GM12878 (cell line): ENCODE data around the gene MCC. TPM values are rescaled to one million over a fixed set of nuclear protein-coding genes. Genes with fewer than 3 reads are reported as not detected.

Source experiments
- FOS ChIP-seq: IDR thresholded peaks from 3 replicates; pipeline ENCODE4 v1.6.1; 2011; ENCODE audit warnings: borderline replicate concordance; ENCODE audit not compliant: insufficient read length; ENCODE audit errors: extremely low read depth
- KAT2A ChIP-seq: conservative IDR thresholded peaks from 2 replicates; pipeline ENCODE4 v1.6.1; 2011; ENCODE audit warnings: low read depth, low read length; ENCODE audit not compliant: control insufficient read depth
- NKRF ChIP-seq: fragments of 450-650 bp; conservative IDR thresholded peaks from 2 replicates; pipeline ENCODE4 v1.6.1; 2017; ENCODE audit warnings: mild to moderate bottlenecking, moderate library complexity
- NRF1 ChIP-seq: conservative IDR thresholded peaks from 2 replicates; pipeline ENCODE4 v1.6.1; 2011; ENCODE audit warnings: mild to moderate bottlenecking, low read depth, low read length, improper control_type of control experiment
- RBBP5 ChIP-seq: fragments of 200-600 bp; sonication (generic); conservative IDR thresholded peaks from 2 replicates; pipeline ENCODE4 v1.6.1; 2016
- RUNX3 ChIP-seq: IDR thresholded peaks from 2 replicates; pipeline ENCODE4 v1.6.1; 2012; ENCODE audit warnings: low read length, inconsistent platforms
- ZBED1 ChIP-seq: IDR thresholded peaks from 2 replicates; pipeline ENCODE4 v1.6.1; 2016; ENCODE audit warnings: borderline replicate concordance
- ZNF384 ChIP-seq: IDR thresholded peaks from 2 replicates; pipeline ENCODE4 v1.6.1; 2012; ENCODE audit warnings: low read depth, mild to moderate bottlenecking, low read length, improper control_type of control experiment, borderline replicate concordance
- ZNF592 ChIP-seq: fragments of 450-650 bp; IDR thresholded peaks from 2 replicates; pipeline ENCODE4 v1.6.1; 2017; ENCODE audit warnings: mild to moderate bottlenecking, moderate library complexity
- ZNF622 ChIP-seq: fragments of 450-650 bp; IDR thresholded peaks from 2 replicates; pipeline ENCODE4 v1.6.1; 2017; ENCODE audit warnings: mild to moderate bottlenecking, inconsistent platforms
- polyA plus RNA-seq, 11 experiments: library from polyadenylated mRNA; depleted of rRNA in 4 of 11; unstranded in 6 of 11; stranded (reverse) in 5 of 11; fragments of >200 nt; fragmentation: Nextera tagmentation in 4 of 11; fragmentation: Illumina TruSeq in 1 of 11; extraction: Ambion mirVana in 4 of 11; extraction: Trizol in 1 of 11; gene quantifications; 1 replicate in 1 of 11; 2 replicates in 10 of 11; pipeline versions ENCODE4 v1.2.1 to v1.2.3, GENCODE V29; 2011 to 2016; ENCODE audit warnings: inconsistent platforms in 2 of 11, missing spikeins in 2 of 11, low read depth in 1 of 11
- total RNA-seq, 4 experiments: library from RNA; depleted of rRNA in 3 of 4; stranded (reverse); fragments of >200 nt in 3 of 4; fragmentation: Illumina TruSeq in 1 of 4; extraction: Trizol in 1 of 4; gene quantifications; 2 replicates each; pipeline versions ENCODE4 v1.2.1 to v1.2.3, GENCODE V29; 2013 to 2021

The MCC gene
- total and polyA plus RNA-seq, 10 of the 15 experiments (the other 5 are each of a cell fraction or from before 2014, with no cell fraction given): 0.03 to 0.86 (median 0.16) TPM

DNA sequence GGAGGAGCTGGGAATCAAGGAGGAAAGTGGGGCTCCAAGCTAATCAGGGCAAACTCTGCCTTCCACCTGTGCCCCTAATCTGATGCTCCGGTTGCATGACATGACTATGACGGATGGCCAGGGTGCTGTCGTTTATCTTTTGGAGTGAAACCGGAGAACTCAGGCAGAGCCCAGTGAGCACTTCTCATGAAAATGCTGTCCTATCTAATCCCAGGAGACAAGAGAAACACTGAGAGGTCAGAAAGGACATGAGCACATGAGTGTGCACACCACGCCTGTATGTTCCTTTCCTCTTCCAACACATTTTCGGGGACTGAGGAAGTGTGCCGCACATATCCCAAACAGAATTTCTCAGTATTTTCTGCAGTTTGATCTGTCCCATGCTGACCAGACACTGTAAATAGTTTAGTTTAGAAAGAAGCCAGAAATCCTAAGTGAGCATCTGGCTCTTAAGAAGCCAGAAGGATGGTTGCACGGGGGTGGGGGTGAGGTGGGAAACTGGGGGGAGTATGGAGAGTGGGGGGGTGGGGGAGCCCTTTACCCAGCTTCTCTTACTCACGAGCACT is 270.6 kb downstream of the MCC start (continued):
- TF ChIP-seq ZNF592 (no peak), RBBP5 (no peak), NKRF (no peak), RUNX3 (no peak), NRF1 (no peak), ZNF384 (no peak), KAT2A (no peak), ZBED1 (no peak), ZNF622 (no peak), FOS (no peak)
